GM18907 (cell line): ENCODE data around the gene CFAP97D2.

Source experiments
- ATAC-seq: cut with Tn5 transposase; IDR thresholded peaks from one replicate; pipeline ENCODE4 v1.9.1; 2021; ENCODE audit warnings: mild to moderate bottlenecking, moderate library complexity; ENCODE audit not compliant: unreplicated experiment

CFAP97D2 gene

DNA sequence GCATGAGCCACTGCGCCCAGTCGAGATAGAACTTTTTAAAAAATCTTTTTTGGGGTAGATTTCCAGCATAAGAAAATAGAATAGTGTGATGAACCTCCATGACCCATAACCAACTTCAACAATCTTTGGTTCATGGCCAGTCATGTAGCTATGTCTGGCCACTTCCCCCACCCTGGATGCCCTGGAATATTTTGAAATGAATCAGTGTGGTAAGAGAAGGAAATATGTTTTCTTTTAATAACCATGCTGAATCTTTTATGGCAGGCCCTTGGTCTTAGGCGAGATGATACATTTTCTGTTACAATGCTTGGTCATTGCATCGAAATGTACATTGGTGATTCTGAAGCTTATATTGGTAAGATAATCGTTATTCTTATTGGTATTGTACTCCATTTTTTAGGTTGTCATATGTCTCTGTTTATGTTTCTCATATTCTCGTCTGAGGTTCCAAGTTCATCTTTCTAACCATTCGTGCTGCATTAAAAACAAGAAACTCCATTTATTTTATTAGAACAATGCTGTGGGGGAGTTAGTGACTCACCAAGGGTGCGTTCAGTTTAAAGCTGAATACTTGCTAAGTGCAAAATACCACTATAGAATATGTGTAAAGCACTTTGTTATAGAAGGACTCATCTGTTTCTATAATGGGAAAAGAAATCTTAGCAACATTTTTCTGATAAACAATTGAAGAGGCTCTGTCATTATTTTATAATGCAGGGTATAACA is 86.0 kb downstream of the CFAP97D2 start:
- ATAC-seq: no peak

DNA sequence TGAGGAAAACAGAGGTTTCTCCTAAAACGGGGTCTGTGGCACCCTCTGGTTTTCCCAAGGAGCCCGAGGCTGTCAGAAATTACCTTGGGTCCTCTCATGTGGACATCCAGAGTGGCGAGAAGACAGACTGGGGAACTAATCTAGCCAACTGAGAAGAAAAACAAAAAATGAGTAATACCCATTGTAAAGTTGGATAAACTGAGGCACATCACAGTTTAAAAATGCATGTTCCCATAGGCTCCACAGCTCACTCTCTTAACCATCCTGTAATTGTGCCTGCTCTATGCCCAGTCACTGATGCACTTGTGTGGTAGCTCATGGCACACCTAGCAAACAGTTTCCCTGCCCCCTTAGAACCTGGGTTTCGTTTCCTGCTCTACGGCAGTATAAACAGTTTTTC is 87.2 kb downstream of the CFAP97D2 start:
- no peak for ATAC-seq

- no peak for ATAC-seq
Observed at GRCh38 chr13:114268344-114269280, 89.6 kb downstream of the CFAP97D2 start.

- no peak for ATAC-seq
Observed at GRCh38 chr13:114269281-114269770, 90.3 kb downstream of the CFAP97D2 start.
